Neuronal stem cell (in vitro differentiated cells): Measurements from ENCODE around the gene DKKL1.
"Not testable (repeated sequence)": the region's sequence is repeated elsewhere in the genome, so short reads cannot be mapped to it uniquely, and the experiment has no call there.

Experiments used
- DNase-seq: peaks from one replicate; pipeline ENCODE4 v3.0.0-alpha.2; 2013; ENCODE audit warnings: low spot score
- H2AFZ ChIP-seq: one replicate; pipeline ENCODE4 v1.6.1; 2013; ENCODE audit warnings: mild to moderate bottlenecking, low read length, inconsistent platforms
- H2AK5ac ChIP-seq: 2 replicates; pipeline ENCODE4 v1.6.1; 2013; ENCODE audit warnings: low read depth, mild to moderate bottlenecking, inconsistent platforms, low read length, moderate library complexity, mixed read lengths
- H2BK120ac ChIP-seq: 2 replicates; pipeline ENCODE4 v1.6.1; 2013; ENCODE audit warnings: low read depth, mild to moderate bottlenecking, inconsistent platforms, low read length, moderate library complexity, mixed read lengths
- H2BK12ac ChIP-seq: one replicate; pipeline ENCODE4 v1.6.1; 2013; ENCODE audit warnings: low read length, inconsistent platforms
- H2BK15ac ChIP-seq: 2 replicates; pipeline ENCODE4 v1.6.1; 2013; ENCODE audit warnings: mild to moderate bottlenecking, low read length, inconsistent platforms, mixed read lengths
- H2BK5ac ChIP-seq: one replicate; pipeline ENCODE4 v1.6.1; 2013; ENCODE audit warnings: inconsistent platforms, mild to moderate bottlenecking, low read length, moderate library complexity
- H3K14ac ChIP-seq: one replicate; pipeline ENCODE4 v1.6.1; 2013; ENCODE audit warnings: low read length, inconsistent platforms
- H3K18ac ChIP-seq: 2 replicates; pipeline ENCODE4 v1.6.1; 2013; ENCODE audit warnings: low read length, inconsistent platforms
- H3K23ac ChIP-seq: 2 replicates; pipeline ENCODE4 v1.6.1; 2013; ENCODE audit warnings: low read depth, mild to moderate bottlenecking, mixed read lengths, low read length, inconsistent platforms; ENCODE audit not compliant: poor library complexity
- H3K27ac ChIP-seq: replicated peaks from 3 replicates; pipeline ENCODE4 v1.5.1; 2013; ENCODE audit warnings: low read length, inconsistent platforms
- H3K27me3 ChIP-seq, 3 experiments: 2 replicates each; pipeline ENCODE4 v1.6.1; 2013; ENCODE audit warnings: low read length in 3 of 3, mild to moderate bottlenecking in 2 of 3, inconsistent platforms in 1 of 3, low read depth in 1 of 3, mixed read lengths in 1 of 3, moderate library complexity in 1 of 3; ENCODE audit not compliant: control insufficient read depth in 3 of 3, insufficient read depth in 3 of 3
- H3K36me3 ChIP-seq, 2 donors: replicated peaks in 1 of 2; 2 replicates each; pipeline ENCODE4 v1.6.1; 2013; ENCODE audit warnings: low read length in 2 of 2; ENCODE audit not compliant: control insufficient read depth in 2 of 2, insufficient read depth in 2 of 2
- H3K4ac ChIP-seq: 2 replicates; pipeline ENCODE4 v1.6.1; 2013; ENCODE audit warnings: inconsistent platforms, mild to moderate bottlenecking, low read length, moderate library complexity
- H3K4me1 ChIP-seq, 2 donors: 1 replicate in 1 of 2; 2 replicates in 1 of 2; pipeline ENCODE4 v1.6.1; 2013; ENCODE audit warnings: low read length in 2 of 2, low read depth in 1 of 2; ENCODE audit not compliant: control insufficient read depth in 2 of 2, insufficient read depth in 1 of 2
- H3K4me2 ChIP-seq: one replicate; pipeline ENCODE4 v1.6.1; 2013; ENCODE audit warnings: mild to moderate bottlenecking, low read length, inconsistent platforms; ENCODE audit not compliant: insufficient read depth, poor library complexity, severe bottlenecking
- H3K4me3 ChIP-seq, 2 donors: 2 replicates each; pipeline ENCODE4 v1.5.1; 2013; ENCODE audit warnings: low read length in 2 of 2, mild to moderate bottlenecking in 2 of 2, inconsistent platforms in 1 of 2, moderate library complexity in 1 of 2
- H3K79me1 ChIP-seq: one replicate; pipeline ENCODE4 v1.6.1; 2013; ENCODE audit warnings: low read depth, mild to moderate bottlenecking, inconsistent platforms, low read length, moderate library complexity
- H3K9ac ChIP-seq: one replicate; pipeline ENCODE4 v1.6.1; 2013; ENCODE audit warnings: mild to moderate bottlenecking, low read depth, low read length, inconsistent platforms; ENCODE audit not compliant: poor library complexity
- H3K9me3 ChIP-seq, 2 donors: replicated peaks in 1 of 2; 2 replicates each; pipeline versions ENCODE3 to v1.6.1; 2013; ENCODE audit warnings: low read length in 2 of 2, mild to moderate bottlenecking in 2 of 2, inconsistent platforms in 1 of 2, low read depth in 1 of 2, mixed read lengths in 1 of 2, moderate library complexity in 1 of 2; ENCODE audit not compliant: control insufficient read depth in 2 of 2, insufficient read depth in 1 of 2
- H4K8ac ChIP-seq: one replicate; pipeline ENCODE4 v1.6.1; 2013; ENCODE audit warnings: low read depth, mild to moderate bottlenecking, inconsistent platforms, low read length, moderate library complexity
- H4K91ac ChIP-seq: one replicate; pipeline ENCODE4 v1.6.1; 2013; ENCODE audit warnings: low read length, low read depth, mild to moderate bottlenecking, inconsistent platforms; ENCODE audit not compliant: poor library complexity
- WGBS, 2 donors: extraction: QIAGEN DNeasy Blood & Tissue Kit; methylation state at CpG; one replicate each; pipeline ENCODE4 v1.1.7; 2013; ENCODE audit warnings: missing lambda C conversion rate in 2 of 2, mixed read lengths in 1 of 2; ENCODE audit not compliant: insufficient read length in 2 of 2, insufficient replicate concordance in 1 of 2; ENCODE audit errors: extremely low coverage in 2 of 2; 5-methylcytosine and 5-hydroxymethylcytosine counted together

DKKL1 gene

DNA sequence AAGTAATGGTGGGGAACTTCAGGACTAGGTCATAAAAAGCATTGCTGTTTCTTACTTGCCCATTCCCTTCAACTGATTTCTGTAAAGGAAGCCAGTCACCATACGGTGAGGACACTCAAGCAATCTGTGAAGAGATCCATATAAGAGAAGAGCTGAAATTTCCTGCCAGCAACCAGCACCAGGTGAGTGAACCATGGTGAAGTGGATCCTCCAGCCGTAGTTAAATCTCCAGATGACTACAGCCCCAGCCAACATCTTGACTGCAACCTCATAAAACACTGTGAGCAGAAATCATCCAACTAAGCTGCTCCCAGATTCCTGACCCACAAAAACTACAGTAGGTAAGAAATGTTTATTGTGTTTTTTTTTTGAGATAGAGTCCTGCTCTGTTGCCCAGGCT, 34.9 kb upstream of the DKKL1 start:
- H3K4ac ChIP-seq = no peak overlapping the region
- no peaks in the 10 kb centered on the region for H3K79me1 ChIP-seq
- no peak overlapping the region for H3K4me2 ChIP-seq
- H2BK5ac ChIP-seq = no peak overlapping the region
- no peak overlapping the region for H4K8ac ChIP-seq
- H3K27ac ChIP-seq = no peak overlapping the region
- peaks cover 0 to 2% (median 0%) of the 10 kb centered on the region in 3 experiments for H3K27me3 ChIP-seq
- no peak overlapping the region for H2BK120ac ChIP-seq
- peaks cover 19 to 84% of the 10 kb centered on the region in 2 donors for H3K36me3 ChIP-seq
- no peak overlapping the region for H3K14ac ChIP-seq
- H2AFZ ChIP-seq = no peak overlapping the region
- H3K18ac ChIP-seq = no peak overlapping the region
- no peak overlapping the region for H2AK5ac ChIP-seq
- H2BK12ac ChIP-seq = no peak overlapping the region
- H3K9ac ChIP-seq = no peak overlapping the region
- H3K9me3 ChIP-seq = peaks cover 6 to 8% of the 10 kb centered on the region in 2 donors
- H2BK15ac ChIP-seq = no peak overlapping the region
- no CpG with 5 or more reads among the region's 2 CpGs for WGBS, 2 donors
- no peaks in the 10 kb centered on the region for H3K4me1 ChIP-seq
- no peak overlapping the region for H3K4me3 ChIP-seq
- H3K23ac ChIP-seq = no peak overlapping the region
- H4K91ac ChIP-seq = no peak overlapping the region
- no peak for DNase-seq

DNA sequence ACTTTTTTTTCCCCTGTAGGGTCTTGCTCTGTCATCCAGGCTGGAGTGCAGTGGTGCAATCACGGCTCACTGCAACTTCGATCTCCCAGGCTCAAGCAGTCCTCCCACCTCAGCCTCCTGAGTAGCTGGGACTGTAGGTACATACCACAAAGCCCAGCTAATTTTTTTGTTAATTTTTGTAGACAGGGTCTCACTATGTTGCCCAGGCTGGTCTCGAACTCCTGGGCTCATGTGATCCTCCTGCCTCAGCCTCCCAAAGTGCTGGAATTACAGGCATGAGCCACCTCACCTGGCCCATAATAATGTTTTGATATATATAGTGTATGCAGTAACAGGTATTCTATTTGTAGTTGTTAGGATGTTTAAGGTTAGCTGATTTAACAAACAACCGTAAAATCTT, 32.5 kb upstream of the DKKL1 start:
- WGBS, 2 donors = no CpG with 5 or more reads among the region's 4 CpGs
- not testable (repeated sequence) for H3K9me3 ChIP-seq

DNA sequence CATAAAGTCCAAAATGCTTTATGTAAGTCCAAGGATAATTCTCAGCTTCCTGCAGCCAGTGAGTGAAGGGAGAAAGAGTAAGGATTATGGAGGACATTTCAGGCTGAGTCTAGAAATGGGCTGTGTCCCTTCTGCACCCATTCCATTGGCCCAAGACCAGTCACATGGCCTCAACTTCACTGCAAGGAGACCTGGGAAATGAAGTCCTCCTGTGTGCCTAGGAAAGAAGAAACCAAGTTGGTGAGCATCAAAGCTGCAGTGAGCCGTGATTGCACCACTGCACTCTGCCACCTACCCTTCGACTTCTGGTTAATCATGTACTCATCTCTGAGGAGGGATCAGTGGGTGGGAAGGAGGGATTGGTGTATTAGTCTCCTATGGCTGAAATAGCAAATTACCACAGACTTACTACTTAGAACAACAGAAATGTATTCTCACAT, 32.0 kb upstream of the DKKL1 start:
- Histone ChIP-seq H2BK120ac (no peak overlapping the region), H2AFZ (no peak overlapping the region), H3K27me3 (no peaks in the 10 kb centered on the region), H3K9ac (no peak overlapping the region), H3K18ac (no peak overlapping the region), H3K4me3 (no peak overlapping the region), H3K4me2 (no peak overlapping the region), H2BK12ac (no peak overlapping the region), H2AK5ac (no peak overlapping the region), H4K8ac (no peak overlapping the region), H3K4me1 (no peaks in the 10 kb centered on the region), H3K23ac (no peak overlapping the region), H3K27ac (no peak overlapping the region), H2BK15ac (no peak overlapping the region), H3K14ac (no peak overlapping the region), H2BK5ac (no peak overlapping the region), H3K79me1 (no peaks in the 10 kb centered on the region), H3K36me3 (peaks cover 23 to 84% of the 10 kb centered on the region in 2 donors), H3K4ac (no peak overlapping the region), H4K91ac (no peak overlapping the region), H3K9me3 (no peaks in the 10 kb centered on the region)
- DNase-seq = no peak
- WGBS, 2 donors = no CpG with 5 or more reads among the region's 2 CpGs

More for the DNA sequence above, 32.5 kb upstream of the DKKL1 start:
- H3K79me1 ChIP-seq, H3K4me3 ChIP-seq, H3K4ac ChIP-seq, H3K4me1 ChIP-seq, H3K27ac ChIP-seq, H2AK5ac ChIP-seq, H3K18ac ChIP-seq, H2AFZ ChIP-seq, H2BK15ac ChIP-seq, H3K9ac ChIP-seq, H3K23ac ChIP-seq, H4K8ac ChIP-seq, H3K14ac ChIP-seq, DNase-seq, H2BK5ac ChIP-seq, H2BK12ac ChIP-seq, H3K27me3 ChIP-seq, H2BK120ac ChIP-seq, H3K4me2 ChIP-seq, H4K91ac ChIP-seq: not testable (repeated sequence)
- peaks cover 21 to 84% of the 10 kb centered on the region in 2 donors for H3K36me3 ChIP-seq

DNA sequence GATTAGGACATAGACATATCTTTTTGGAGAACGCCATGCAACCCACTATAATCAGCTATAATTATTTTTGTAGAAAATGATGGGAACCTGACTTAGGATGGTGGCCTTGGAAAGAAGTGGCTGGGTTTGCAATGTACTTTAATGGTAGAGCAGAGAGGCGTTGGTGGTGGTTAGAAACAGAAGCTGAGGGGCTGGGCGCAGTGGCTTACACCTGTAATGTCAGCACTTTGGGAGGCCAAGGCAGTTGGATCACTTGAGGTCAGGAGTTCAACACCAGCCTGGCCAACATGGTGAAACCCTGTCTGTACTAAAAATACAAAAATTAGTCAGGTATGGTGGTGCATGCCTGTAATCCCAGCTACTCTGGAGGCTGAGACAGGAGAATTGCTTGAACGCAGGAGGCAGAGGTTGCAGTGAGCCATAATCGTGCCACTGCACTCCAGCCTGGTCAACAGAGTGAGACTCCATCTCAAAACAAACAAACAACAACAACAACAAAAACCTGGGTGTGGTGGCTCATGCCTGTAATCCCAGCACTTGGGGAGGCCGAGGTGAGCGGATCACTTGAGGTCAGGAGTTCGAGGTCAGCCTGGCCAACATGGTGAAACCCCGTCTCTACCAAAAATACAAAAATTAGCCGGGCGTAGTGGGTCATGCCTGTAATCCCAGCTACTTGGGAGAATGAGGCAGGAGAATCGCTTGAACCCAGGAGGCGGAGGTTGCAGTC, 30.8 kb upstream of the DKKL1 start:
- WGBS, 2 donors = no CpG with 5 or more reads among the region's 13 CpGs
- not testable (repeated sequence) for DNase-seq

More for the DNA sequence above, 30.8 kb upstream of the DKKL1 start:
- H4K8ac ChIP-seq, H2AK5ac ChIP-seq, H4K91ac ChIP-seq, H3K9me3 ChIP-seq, H3K27ac ChIP-seq, H3K4me1 ChIP-seq, H3K27me3 ChIP-seq, H3K14ac ChIP-seq, H3K23ac ChIP-seq, H3K4me2 ChIP-seq, H2BK12ac ChIP-seq, H3K9ac ChIP-seq, H3K4ac ChIP-seq, H3K79me1 ChIP-seq, H2BK120ac ChIP-seq, H3K18ac ChIP-seq, H3K4me3 ChIP-seq, H2AFZ ChIP-seq, H2BK5ac ChIP-seq, H2BK15ac ChIP-seq: not testable (repeated sequence)
- H3K36me3 ChIP-seq = peaks cover 24 to 84% of the 10 kb centered on the region in 2 donors
